GM12891 (cell line): ENCODE data around the gene IRX2.

ENCODE experiments used
- DNase-seq: peaks from one replicate; pipeline ENCODE4 v3.0.0; 2011; ENCODE audit warnings: low spot score; ENCODE audit not compliant: insufficient read length
- FAIRE-seq: peaks from 2 replicates; lab custom pipeline; 2011; peaks lifted over from hg19 to GRCh38; lab: Jason Lieb, UNC
- PAX5 ChIP-seq: IDR thresholded peaks from 2 replicates; pipeline ENCODE4 v1.6.1; 2011; ENCODE audit warnings: low read length, moderate library complexity, mild to moderate bottlenecking; ENCODE audit not compliant: insufficient read depth, severe bottlenecking
- POLR2A ChIP-seq: IDR thresholded peaks from 2 replicates; pipeline ENCODE4 v1.6.1; 2011; ENCODE audit warnings: low read depth, low read length, control low read depth
- POLR2AphosphoS5 ChIP-seq: IDR thresholded peaks from 2 replicates; pipeline ENCODE4 v1.6.1; 2011; ENCODE audit warnings: low read depth, low read length, control low read depth
- POU2F2 ChIP-seq: IDR thresholded peaks from 2 replicates; pipeline ENCODE4 v1.6.1; 2011; ENCODE audit warnings: low read depth, mild to moderate bottlenecking, control low read depth, low read length, moderate library complexity
- SPI1 ChIP-seq: IDR thresholded peaks from 2 replicates; pipeline ENCODE4 v1.6.1; 2011; ENCODE audit warnings: low read depth, low read length, control low read depth
- TAF1 ChIP-seq: IDR thresholded peaks from 2 replicates; pipeline ENCODE4 v1.6.1; 2011; ENCODE audit warnings: low read depth, low read length, control low read depth

Gene IRX2

DNA sequence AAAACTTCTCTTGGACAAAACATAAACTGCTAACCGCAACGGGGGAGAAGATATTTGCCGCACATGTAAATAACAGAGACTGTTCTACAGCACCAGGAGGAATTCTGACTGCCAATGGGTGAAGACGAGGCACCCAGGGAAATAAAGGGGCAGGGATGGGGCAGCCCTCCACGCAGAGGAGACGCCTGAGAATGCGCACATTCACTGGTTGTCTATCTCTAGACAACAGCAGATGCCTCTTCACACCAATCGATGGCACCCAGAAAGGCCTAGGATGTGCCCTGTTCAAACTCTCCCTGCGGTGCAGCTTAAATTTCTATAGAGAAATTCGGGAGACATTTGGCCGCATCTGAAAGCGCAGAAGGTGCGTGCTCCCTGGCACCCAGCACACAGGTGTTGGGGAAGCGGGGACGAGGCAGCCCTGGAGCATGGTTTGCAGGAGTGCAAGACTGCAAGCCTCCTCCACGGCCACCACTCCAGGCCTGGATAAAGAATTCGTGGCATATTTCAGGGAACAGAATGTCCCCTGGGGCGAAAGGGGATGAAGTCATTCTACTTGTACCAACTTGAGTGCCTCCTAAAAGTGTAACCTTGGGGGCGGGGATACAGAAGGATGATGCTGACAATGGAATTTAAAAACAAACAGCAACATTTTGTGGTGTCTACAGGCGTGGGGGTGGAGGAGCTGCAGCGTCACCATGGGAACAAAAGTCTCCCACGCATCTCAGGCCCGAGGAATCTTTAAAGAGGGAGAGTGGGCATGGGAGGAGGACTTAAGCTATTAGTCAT lies 6.3 kb upstream of the IRX2 start:
- DNase-seq, result no peak
- no peak for FAIRE-seq
- TF ChIP-seq TAF1 (no peak), POU2F2 (no peak)

DNA sequence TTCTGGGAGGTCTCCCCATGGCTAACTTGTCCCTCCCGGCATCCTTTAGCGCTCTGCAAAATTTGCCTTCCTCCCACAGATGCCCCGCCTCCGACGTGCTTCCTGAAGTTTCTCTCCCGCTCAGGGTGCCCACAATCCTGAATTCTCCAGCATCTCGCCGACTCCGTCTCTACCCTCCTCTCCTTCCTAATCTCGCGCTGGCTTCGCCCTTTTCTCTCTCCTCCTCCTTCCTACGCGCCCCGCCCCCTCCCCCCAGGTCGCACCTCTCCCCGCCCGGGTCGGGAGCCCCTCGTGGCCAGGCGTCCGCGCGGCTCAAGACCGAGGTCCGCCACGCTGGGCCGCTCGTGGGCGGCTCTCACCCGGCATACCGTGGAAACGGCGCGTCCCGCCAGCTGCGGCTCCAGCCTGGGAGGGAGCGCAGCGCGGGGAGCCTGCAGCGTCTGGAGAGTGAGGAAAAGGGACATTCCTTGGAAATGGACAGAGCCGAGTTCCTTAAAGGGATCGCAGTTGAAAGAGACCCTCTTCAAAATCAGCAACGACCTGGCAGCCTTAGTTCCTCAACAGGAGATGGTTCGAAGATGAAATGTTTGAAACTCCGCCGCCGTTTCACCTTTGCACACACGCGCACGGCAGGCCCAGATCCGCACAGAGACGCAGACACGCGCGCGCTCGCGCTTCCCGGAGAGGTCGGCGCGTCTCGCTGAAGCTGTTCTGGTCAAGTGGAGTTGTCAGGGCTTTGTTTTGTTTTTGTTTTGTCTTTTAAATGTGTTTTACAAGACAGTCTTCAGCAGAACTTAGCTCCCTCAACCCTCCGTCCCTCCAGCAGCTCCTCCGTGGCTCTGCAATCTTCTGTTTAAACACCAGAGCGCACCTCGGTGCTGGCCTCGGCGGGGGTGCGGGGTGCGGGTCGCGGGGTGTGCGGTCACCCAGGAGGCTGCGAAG lies 5.0 kb upstream of the IRX2 start:
- FAIRE-seq (no peak), DNase-seq (no peak)
- TF ChIP-seq POLR2AphosphoS5 (no peak), POLR2A (no peak), SPI1 (no peak), POU2F2 (no peak), TAF1 (no peak), PAX5 (no peak)

DNA sequence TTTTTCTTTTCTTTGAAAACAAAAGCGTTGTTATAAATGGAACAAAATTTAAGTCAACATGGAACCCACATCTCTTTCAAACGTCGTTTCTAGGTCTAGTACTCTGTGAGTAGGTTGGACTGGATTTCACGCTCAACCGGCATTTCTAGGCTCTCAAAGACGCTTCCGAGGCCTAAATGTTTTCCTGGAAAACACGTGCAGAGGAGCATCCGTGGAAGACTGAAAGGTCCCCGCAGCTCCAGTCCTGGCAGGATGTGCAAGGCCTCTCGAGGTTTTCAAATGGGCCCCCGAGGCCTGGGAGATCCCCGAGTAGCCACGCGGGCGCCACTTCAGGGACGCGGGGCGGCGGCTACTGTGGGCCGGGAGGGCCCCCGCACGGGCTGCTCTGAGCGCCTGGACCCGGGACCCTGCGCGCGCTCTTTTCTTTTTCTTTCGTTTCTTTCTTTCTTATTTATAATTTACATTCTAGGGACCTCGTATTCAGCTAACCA lies 4.2 kb upstream of the IRX2 start:
- DNase-seq (no peak), FAIRE-seq (no peak)
- TF ChIP-seq PAX5 (no peak), POLR2A (no peak)

DNA sequence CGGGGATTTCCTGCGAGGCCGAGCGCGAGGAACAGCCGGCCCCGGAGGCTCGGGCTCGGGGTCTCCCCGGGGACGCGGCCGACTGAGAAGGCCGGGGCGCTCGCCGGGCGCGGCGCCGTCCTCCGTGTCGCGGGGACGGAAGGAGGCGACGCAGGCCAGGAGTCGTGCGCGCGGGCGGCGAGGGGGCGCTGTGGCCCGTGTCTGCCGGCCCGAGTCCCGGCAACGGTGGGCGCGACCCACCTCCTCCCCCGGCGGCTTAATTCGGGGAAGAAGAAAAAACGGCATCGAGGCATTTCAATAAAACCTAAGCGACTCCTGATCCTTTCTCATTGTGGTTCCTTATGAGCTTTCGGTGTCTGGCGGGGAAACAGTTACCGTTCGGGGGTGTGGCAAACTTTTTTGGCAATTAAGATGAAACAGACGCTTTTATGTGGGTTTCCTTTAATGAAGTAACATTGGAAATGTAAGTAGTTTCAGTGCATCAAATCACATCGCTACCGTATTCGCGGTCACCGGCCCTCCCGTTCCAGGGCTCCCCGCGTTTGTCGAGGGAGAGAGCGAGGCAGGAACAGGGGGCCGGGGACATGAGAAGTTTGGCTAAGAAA lies 3.7 kb upstream of the IRX2 start:
- TF ChIP-seq TAF1 (no peak), SPI1 (no peak), POU2F2 (no peak), PAX5 (no peak), POLR2AphosphoS5 (no peak), POLR2A (no peak)
- FAIRE-seq (no peak), DNase-seq (no peak)

DNA sequence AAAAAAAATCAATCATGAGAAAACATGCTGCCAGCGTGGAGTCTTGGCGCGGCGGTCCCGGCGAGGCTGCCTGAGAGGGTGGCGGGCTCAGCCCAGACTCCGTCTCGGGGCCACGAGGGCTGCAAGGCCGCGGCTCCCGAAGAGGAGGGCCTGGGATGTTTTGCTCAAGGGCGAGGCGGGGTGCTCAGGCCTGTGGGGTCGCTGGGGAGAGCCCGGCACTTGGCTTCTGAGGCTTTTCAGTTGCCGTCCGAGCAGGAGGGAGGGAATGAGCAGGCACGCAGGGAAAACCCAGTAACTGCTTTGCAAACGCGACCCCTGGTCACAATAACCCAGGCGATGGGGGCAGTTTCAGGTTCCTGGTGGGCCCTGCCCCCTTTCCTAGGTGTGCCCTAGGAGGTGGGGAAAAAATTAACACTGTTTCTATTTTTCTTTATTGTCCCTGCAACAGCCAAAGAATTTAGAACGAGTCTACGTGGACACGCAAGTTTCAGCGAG lies 3.2 kb upstream of the IRX2 start:
- DNase-seq (no peak), FAIRE-seq (no peak)
- TF ChIP-seq POLR2AphosphoS5 (no peak), TAF1 (no peak), POLR2A (no peak), POU2F2 (no peak)

DNA sequence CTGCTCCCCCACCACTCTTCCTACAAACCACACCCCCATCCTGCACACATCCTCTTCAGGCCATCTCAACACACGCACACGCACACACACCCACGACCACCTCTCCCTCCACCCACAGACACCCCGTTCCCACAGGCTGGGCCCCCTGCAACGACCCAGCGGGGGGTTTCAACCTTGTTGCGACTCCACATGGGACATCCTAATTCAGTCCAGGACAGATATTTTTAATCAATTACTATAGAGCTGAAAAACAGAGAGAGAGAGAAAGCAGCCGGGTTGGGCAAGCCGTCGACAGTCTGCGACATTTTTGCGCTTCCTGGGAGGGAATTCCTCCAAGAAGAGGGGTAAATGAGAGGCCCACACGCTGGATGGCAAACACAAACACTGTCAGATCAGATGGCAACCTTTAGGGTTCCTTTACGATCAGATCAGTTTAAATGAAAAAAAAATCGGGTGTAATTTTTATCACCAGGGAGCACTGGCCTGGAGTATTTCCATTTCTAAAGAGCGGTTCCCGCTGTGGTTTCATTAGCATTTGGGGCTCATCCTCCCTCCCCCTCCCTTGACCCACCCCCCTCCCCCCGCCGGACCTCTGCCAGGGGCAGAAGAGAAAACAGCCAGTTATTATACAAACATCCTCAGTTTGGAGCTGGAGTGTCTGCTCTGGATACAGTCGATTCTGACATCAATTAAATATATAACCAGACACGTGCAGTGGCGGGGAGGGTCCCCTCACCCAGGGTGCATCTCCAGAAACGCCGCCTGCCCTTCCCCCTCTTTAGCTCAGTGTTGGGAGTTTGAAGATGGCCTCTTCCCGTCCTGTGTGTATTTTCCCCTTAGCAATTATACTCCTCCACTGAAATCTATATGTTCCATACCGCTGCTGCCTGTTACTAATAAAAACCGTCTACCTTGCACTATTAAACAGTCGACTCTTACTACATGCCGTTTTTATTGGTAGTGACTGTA lies 2.3 kb upstream of the IRX2 start:
- FAIRE-seq (no peak), DNase-seq (no peak)
- TF ChIP-seq SPI1, result no peak
- no peak for TF ChIP-seq POLR2A
- no peak for TF ChIP-seq PAX5
- no peak for TF ChIP-seq POLR2AphosphoS5
- no peak for TF ChIP-seq TAF1
- no peak for TF ChIP-seq POU2F2

DNA sequence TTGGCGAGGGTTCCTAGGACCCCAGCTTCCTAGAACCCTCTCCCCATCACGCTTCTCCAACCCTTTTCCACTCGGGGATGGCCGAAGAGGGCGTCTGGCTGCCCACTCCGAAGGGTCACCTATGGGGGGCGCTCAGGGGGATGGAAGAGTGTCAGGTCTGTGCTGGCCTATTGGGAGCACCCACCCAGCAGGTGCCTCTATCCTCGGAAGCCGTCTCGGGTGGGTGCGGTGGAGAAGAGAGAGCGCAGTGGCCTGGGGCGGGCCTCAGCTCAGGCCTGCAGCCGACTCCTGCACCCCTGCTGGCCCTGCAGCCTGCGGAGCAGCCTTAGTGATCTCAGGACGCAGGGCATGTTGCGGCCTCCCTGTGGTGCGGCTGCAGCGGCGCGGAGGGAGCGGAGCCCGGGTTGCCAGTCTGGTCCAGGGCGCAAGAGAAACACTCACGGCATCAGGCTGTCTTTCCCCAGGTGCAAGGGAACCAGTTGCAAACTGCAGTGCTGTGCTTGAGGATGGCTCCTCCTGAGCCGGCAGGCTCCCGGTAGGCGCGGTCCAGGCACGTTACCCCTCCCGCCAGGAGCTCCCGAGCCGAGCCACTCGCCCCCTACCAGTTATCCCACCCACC lies 1.5 kb upstream of the IRX2 start:
- DNase-seq, result no peak
- TF ChIP-seq TAF1 (no peak), SPI1 (no peak), POLR2A (no peak), POLR2AphosphoS5 (no peak), PAX5 (no peak), POU2F2 (no peak)
- FAIRE-seq, result no peak

DNA sequence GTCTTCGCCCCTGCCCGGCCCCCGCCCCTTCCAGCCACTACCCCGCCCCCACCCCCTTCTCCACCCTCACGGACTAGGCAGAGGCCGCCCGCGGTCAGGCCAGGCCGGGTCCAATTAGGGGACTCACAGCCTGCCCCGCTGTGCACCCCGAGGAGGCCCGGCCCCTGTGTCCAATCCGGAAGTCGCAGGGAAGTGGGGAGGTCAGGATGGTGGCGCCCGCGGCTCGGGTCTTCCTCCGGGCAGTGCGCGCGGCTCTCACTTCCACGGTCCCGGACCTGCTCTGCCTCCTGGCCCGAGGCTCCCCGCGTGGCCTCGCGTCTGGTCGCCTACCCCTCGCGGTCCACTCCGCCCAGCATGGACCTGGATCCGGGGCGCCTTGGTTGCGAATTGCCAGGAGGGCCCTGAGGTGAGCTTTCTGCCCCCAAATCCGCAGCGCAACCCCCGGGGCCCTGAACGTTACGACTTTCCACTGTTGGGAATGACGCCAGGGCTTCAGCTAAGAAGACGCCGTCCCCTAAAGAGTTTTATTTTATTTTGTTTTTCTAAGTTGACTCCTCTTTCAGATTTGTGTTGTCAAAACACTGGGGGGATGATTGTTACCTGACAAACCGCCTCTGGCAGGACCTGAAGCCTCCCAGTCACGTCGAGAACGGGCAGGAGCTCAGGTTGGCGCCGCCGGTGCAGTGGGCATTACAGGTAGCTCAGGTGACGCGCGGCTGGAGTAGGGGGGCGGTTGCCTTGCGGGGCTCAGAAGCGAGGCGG lies 763 bp upstream of the IRX2 start:
- FAIRE-seq (no peak), DNase-seq (no peak)
- TF ChIP-seq SPI1, result no peak
- TF ChIP-seq POU2F2, result no peak
- no peak for TF ChIP-seq TAF1
- no peak for TF ChIP-seq POLR2AphosphoS5
- no peak for TF ChIP-seq PAX5
- no peak for TF ChIP-seq POLR2A
